BJ (cell line): ENCODE data around the gene DACH1. TPM values are rescaled to one million over a fixed set of nuclear protein-coding genes. Genes with fewer than 3 reads are reported as not detected.

ENCODE experiments used
- CTCF ChIA-PET: fragments of 350-600 bp; formaldehyde crosslinking; extraction: SDS; loops from one replicate; lab custom pipeline; 2021; ENCODE audit warnings: antibody characterized with exemption, inconsistent platforms; lab: Yijun Ruan, JAX
- POLR2A ChIA-PET: fragments of 300-600 bp; sonication (Branson Sonifier 250); formaldehyde crosslinking; extraction: SDS; loops from one replicate; lab custom pipeline; 2021; ENCODE audit warnings: antibody characterized with exemption; lab: Charles Lee
- DNase-seq: peaks from one replicate; pipeline ENCODE4 v3.0.0-alpha.2; 2011; ENCODE audit warnings: low read depth
- H3K27me3 ChIP-seq: 2 replicates; pipeline ENCODE4 v1.6.0; 2011; ENCODE audit warnings: low read length; ENCODE audit not compliant: control insufficient read depth, insufficient read depth
- H3K36me3 ChIP-seq: 2 replicates; pipeline ENCODE4 v1.5.1; 2011; ENCODE audit warnings: low read length; ENCODE audit not compliant: control insufficient read depth, insufficient read depth
- H3K4me3 ChIP-seq: 2 replicates; pipeline ENCODE4 v1.5.1; 2011; ENCODE audit warnings: low read depth, mild to moderate bottlenecking, control low read depth, low read length
- CTCF ChIP-seq: IDR thresholded peaks from 2 replicates; pipeline ENCODE4 v1.5.1; 2011; ENCODE audit warnings: low read depth, mild to moderate bottlenecking, control low read depth, inconsistent platforms, low read length, moderate library complexity; ENCODE audit not compliant: insufficient read depth
- polyA plus RNA-seq: library from polyadenylated mRNA; depleted of rRNA; stranded (reverse); fragments of >200 nt; gene quantifications from 2 replicates; pipeline ENCODE4 v1.2.3, GENCODE V29; 2011

The DACH1 gene
- polyA plus RNA-seq, 1 experiment = 0.01 TPM

GRCh38 chr13:71722206-71722605 is 144.8 kb downstream of the DACH1 start:
- DNase-seq = no peak
- CTCF ChIA-PET = no interaction called here
- TF ChIP-seq CTCF = no peak
- Histone ChIP-seq H3K36me3 (no peaks in the 10 kb centered on the region), H3K4me3 (no peak overlapping the region), H3K27me3 (no peaks in the 10 kb centered on the region)
- POLR2A ChIA-PET = no interaction called here

- ChIA-PET CTCF (interaction anchor here (0.6 kb wide), 1 partner anchor 575 kb away, joined by 4 read pairs; no protein-coding TSS in a partner anchor), POLR2A (no interaction called here)
- no peak for DNase-seq
- no peak for TF ChIP-seq CTCF
- H3K27me3 ChIP-seq = no peaks in the 10 kb centered on the region
- no peaks in the 10 kb centered on the region for H3K36me3 ChIP-seq
- H3K4me3 ChIP-seq = no peak overlapping the region
These were observed 145.9 kb downstream of the DACH1 start for GRCh38 chr13:71721104-71721503.

- H3K36me3 ChIP-seq = no peaks in the 10 kb centered on the region
- H3K27me3 ChIP-seq = no peaks in the 10 kb centered on the region
- POLR2A ChIA-PET = no interaction called here
- no peak for TF ChIP-seq CTCF
- DNase-seq = no peak
- CTCF ChIA-PET = no interaction called here
- H3K4me3 ChIP-seq = no peak overlapping the region
These were observed 148.1 kb downstream of the DACH1 start for GRCh38 chr13:71718931-71719330.

GRCh38 chr13:71714802-71715375 is 152.1 kb downstream of the DACH1 start:
- Histone ChIP-seq H3K27me3 (no peaks in the 10 kb centered on the region), H3K4me3 (no peak overlapping the region), H3K36me3 (no peaks in the 10 kb centered on the region)
- CTCF ChIA-PET = no interaction called here
- no peak for DNase-seq
- POLR2A ChIA-PET = no interaction called here
- no peak for TF ChIP-seq CTCF

- TF ChIP-seq CTCF = no peak
- Histone ChIP-seq H3K36me3 (no peaks in the 10 kb centered on the region), H3K4me3 (no peak overlapping the region), H3K27me3 (no peaks in the 10 kb centered on the region)
- POLR2A ChIA-PET = no interaction called here
- no peak for DNase-seq
- CTCF ChIA-PET = interaction anchor here (0.5 kb wide), 1 partner anchor 1381 kb away, joined by 3 read pairs; no protein-coding TSS in a partner anchor
These were observed 153.9 kb downstream of the DACH1 start for GRCh38 chr13:71712988-71713653.
